Daoy (cell line): ENCODE measurements around the gene DDX5. TPM values are rescaled to one million over a fixed set of nuclear protein-coding genes. Genes with fewer than 3 reads are reported as not detected.
A peak's percentile ranks its signal among the peaks of the same experiment; 100 is the strongest.
"Not testable (repeated sequence)": the region's sequence is repeated elsewhere in the genome, so short reads cannot be mapped to it uniquely, and the experiment has no call there.

ENCODE experiments used
- DNase-seq: peaks from one replicate; pipeline ENCODE4 v3.0.0-alpha.2; 2015; ENCODE audit warnings: low read depth
- total RNA-seq: library from RNA; depleted of rRNA; stranded (reverse); fragments of >200 nt; shearing (Covaris generic); gene quantifications from 2 replicates; pipeline ENCODE4 v1.2.3, GENCODE V29; 2014

The DDX5 gene
- total RNA-seq, 1 experiment from 2014 or later: 274 TPM

GRCh38 chr17:64507413-64507782 lies 1.3 kb upstream of the DDX5 start:
- peak; percentile 53 for DNase-seq

GRCh38 chr17:64506576-64507412 lies 705 bp upstream of the DDX5 start, which contains the start of gene CEP95:
Gene CEP95 (plus strand): TSS chr17:64506977. CDS start chr17:64507098, 121 bp downstream.
- DNase-seq: peak; percentile 96

- DNase-seq: peak; percentile 84
Measured at GRCh38 chr17:64505340-64506200, 519 bp downstream of the DDX5 start.

- peak; percentile 47 for DNase-seq
Measured at GRCh38 chr17:64504769-64505339, 1.2 kb downstream of the DDX5 start.

- DNase-seq: no peak
Measured at GRCh38 chr17:64503821-64504768, 2.0 kb downstream of the DDX5 start.

- DNase-seq: no peak
Measured at GRCh38 chr17:64503341-64503740, 2.7 kb downstream of the DDX5 start.

GRCh38 chr17:64502809-64503208 lies 3.3 kb downstream of the DDX5 start:
- DNase-seq: no peak

GRCh38 chr17:64502021-64502420 lies 4.1 kb downstream of the DDX5 start:
- DNase-seq: no peak

- no peak for DNase-seq
Measured at GRCh38 chr17:64500862-64501765, 5.0 kb downstream of the DDX5 start.

- no peak for DNase-seq
Measured at GRCh38 chr17:64500487-64500859, 5.6 kb downstream of the DDX5 start.

GRCh38 chr17:64499805-64500486 lies 6.1 kb downstream of the DDX5 start:
- DNase-seq: no peak

- no peak for DNase-seq
Measured at GRCh38 chr17:64498308-64499203, 7.5 kb downstream of the DDX5 start.

- DNase-seq: no peak
Measured at GRCh38 chr17:64497565-64498035, 8.5 kb downstream of the DDX5 start.

- peak; percentile 98 for DNase-seq
Measured at GRCh38 chr17:64496786-64497564, 9.1 kb downstream of the DDX5 start, which contains the start of gene POLG2. Gene POLG2 (minus strand): TSS chr17:64497054. CDS start chr17:64496968, 86 bp downstream.

GRCh38 chr17:64496348-64496785 lies 9.7 kb downstream of the DDX5 start:
- no peak for DNase-seq

GRCh38 chr17:64495300-64495699 lies 10.8 kb downstream of the DDX5 start:
- DNase-seq: not testable (repeated sequence)

GRCh38 chr17:64494121-64494520 lies 12.0 kb downstream of the DDX5 start:
- no peak for DNase-seq
